Tibial nerve (tissue), 4 donors: Measurements from ENCODE around the gene TSEN34. TPM values are rescaled to one million over a fixed set of nuclear protein-coding genes. Genes with fewer than 3 reads are reported as not detected.

Experiments used
- DNase-seq, 2 donors: peaks; one replicate each; pipeline ENCODE4 v3.0.0-alpha.2; 2019; ENCODE audit warnings: low spot score in 2 of 2
- H3K27ac ChIP-seq, 4 donors: fragments of 200-600 bp; sonication (generic) in 3 of 4; one replicate each; pipeline ENCODE4 v1.5.1; 2017 to 2019; ENCODE audit warnings: mild to moderate bottlenecking in 1 of 4
- H3K27me3 ChIP-seq, 2 donors: fragments of 200-600 bp; sonication (generic) in 1 of 2; one replicate each; pipeline versions ENCODE4 v1.5.1 to v1.6.0; 2017 to 2019
- H3K36me3 ChIP-seq, 3 donors: fragments of 200-600 bp; sonication (generic); one replicate each; pipeline ENCODE4 v1.5.1; 2018 to 2019
- H3K4me1 ChIP-seq, 4 donors: fragments of 200-600 bp; sonication (generic) in 3 of 4; one replicate each; pipeline ENCODE4 v1.5.1; 2017 to 2019
- H3K4me3 ChIP-seq, 4 donors: fragments of 200-600 bp; sonication (generic) in 3 of 4; one replicate each; pipeline ENCODE4 v1.5.1; 2017 to 2019; ENCODE audit warnings: mild to moderate bottlenecking in 1 of 4, moderate library complexity in 1 of 4
- H3K9me3 ChIP-seq, 4 donors: fragments of 200-600 bp; sonication (generic) in 3 of 4; one replicate each; pipeline ENCODE4 v1.5.1; 2017 to 2019
- CTCF ChIP-seq, 5 experiments: fragments of 200-600 bp in 3 of 5; fragments of 450-650 bp in 2 of 5; sonication (generic) in 3 of 5; IDR thresholded peaks; one replicate each; pipeline ENCODE4 v1.5.1; 2016 to 2019; ENCODE audit warnings: antibody characterized with exemption in 5 of 5, mild to moderate bottlenecking in 3 of 5, moderate library complexity in 2 of 5
- EP300 ChIP-seq, 2 donors: sonication (generic); formaldehyde crosslinking; IDR thresholded peaks; one replicate each; pipeline ENCODE4 v1.6.1; 2017; ENCODE audit warnings: antibody characterized with exemption in 2 of 2, mild to moderate bottlenecking in 1 of 2
- POLR2A ChIP-seq, 2 donors: fragments of 450-650 bp; IDR thresholded peaks; one replicate each; pipeline ENCODE4 v1.6.1; 2017; ENCODE audit warnings: antibody characterized with exemption in 2 of 2, mild to moderate bottlenecking in 2 of 2, moderate library complexity in 2 of 2
- WGBS, 2 donors: methylation state at CpG; one replicate each; pipeline ENCODE4 v1.1.5; 2018; 5-methylcytosine and 5-hydroxymethylcytosine counted together
- total RNA-seq, 4 donors: library from RNA; depleted of rRNA; stranded (reverse); fragments of >200 nt; gene quantifications; one replicate each; pipeline ENCODE4 v1.1.0, GENCODE V29; 2016

TSEN34 gene
- 10 to 100 TPM; 37.3 to 70.8 (median 49.6) TPM for total RNA-seq

- TF ChIP-seq CTCF (IDR thresholded peaks at IDR 0.05) (no peak), EP300 (IDR thresholded peaks at IDR 0.05) (peak in 1 of 2 donors; percentile 79), POLR2A (IDR thresholded peaks at IDR 0.05) (peak; percentile 36 to 66)
- H3K27me3 ChIP-seq = no peaks in the 10 kb centered on the region
- H3K27ac ChIP-seq = peak within 1 kb of the TSS; percentile 94 to 99 (median 97)
- peak within 1 kb of the TSS; percentile 70 to 90 (median 88) for H3K4me3 ChIP-seq
- H3K9me3 ChIP-seq = no peaks in the 10 kb centered on the region
- peaks cover 4 to 27% (median 20%) of the 10 kb centered on the region in 4 donors for H3K4me1 ChIP-seq
- peaks cover 0 to 32% (median 7%) of the 10 kb centered on the region in 3 donors for H3K36me3 ChIP-seq
- DNase-seq = peak; percentile 71 to 76
- WGBS, 2 donors = 0 to 1% methylated on average over 12 to 57 of the region's 77 CpGs
These were observed at the start of gene TSEN34 for GRCh38 chr19:54191011-54191810. TSS of gene TSEN34 (plus strand) at chr19:54191308. CDS start at chr19:54191365, 57 bp downstream.

- Histone ChIP-seq H3K9me3 (no peaks in the 10 kb centered on the region), H3K36me3 (peaks cover 8 to 53% (median 28%) of the 10 kb centered on the region in 3 donors), H3K27me3 (no peaks in the 10 kb centered on the region), H3K27ac (no peak overlapping the region), H3K4me1 (peaks cover 0 to 41% (median 25%) of the 10 kb centered on the region in 4 donors), H3K4me3 (no peak overlapping the region)
- DNase-seq = no peak
- WGBS, 2 donors = 75 to 91% methylated on average over 3 of the region's 3 CpGs
- TF ChIP-seq CTCF (IDR thresholded peaks at IDR 0.05) = no peak
- TF ChIP-seq POLR2A (IDR thresholded peaks at IDR 0.05) = no peak
- TF ChIP-seq EP300 (IDR thresholded peaks at IDR 0.05) = no peak
These were observed 49.8 kb upstream of the TSEN34 start for GRCh38 chr19:54141356-54141755.

GRCh38 chr19:54142166-54142780 is 48.8 kb upstream of the TSEN34 start:
- Histone ChIP-seq H3K4me1 (peaks cover 0 to 37% (median 22%) of the 10 kb centered on the region in 4 donors), H3K9me3 (no peaks in the 10 kb centered on the region), H3K36me3 (peaks cover 8 to 62% (median 37%) of the 10 kb centered on the region in 3 donors), H3K4me3 (no peak overlapping the region), H3K27ac (no peak overlapping the region), H3K27me3 (no peaks in the 10 kb centered on the region)
- 81% methylated on average over 7 of the region's 7 CpGs for WGBS, 2 donors
- TF ChIP-seq CTCF (IDR thresholded peaks at IDR 0.05) (no peak), EP300 (IDR thresholded peaks at IDR 0.05) (no peak), POLR2A (IDR thresholded peaks at IDR 0.05) (no peak)
- DNase-seq = no peak

- no peaks in the 10 kb centered on the region for H3K27me3 ChIP-seq
- WGBS, 2 donors = 88 to 92% methylated on average over 28 of the region's 28 CpGs
- H3K36me3 ChIP-seq = peaks cover 11 to 87% (median 61%) of the 10 kb centered on the region in 3 donors
- H3K27ac ChIP-seq = no peak overlapping the region
- H3K4me3 ChIP-seq = no peak overlapping the region
- TF ChIP-seq CTCF (IDR thresholded peaks at IDR 0.05) (no peak), POLR2A (IDR thresholded peaks at IDR 0.05) (no peak), EP300 (IDR thresholded peaks at IDR 0.05) (no peak)
- peaks cover 0 to 17% (median 3%) of the 10 kb centered on the region in 4 donors for H3K4me1 ChIP-seq
- no peak for DNase-seq
- H3K9me3 ChIP-seq = no peaks in the 10 kb centered on the region
These were observed 45.5 kb upstream of the TSEN34 start for GRCh38 chr19:54145541-54146158.
